NCI-H146 treated with DMSO at 0.1 percent for 48 hours (cell line): ENCODE measurements around the gene POMT2.
"Not testable (repeated sequence)": the region's sequence is repeated elsewhere in the genome, so short reads cannot be mapped to it uniquely, and the experiment has no call there.

ENCODE experiments used
- DNase-seq: peaks from one replicate; lab custom pipeline; 2025; ENCODE audit not compliant: unreplicated experiment; lab: John Stamatoyannopoulos, UW

The POMT2 gene

DNA sequence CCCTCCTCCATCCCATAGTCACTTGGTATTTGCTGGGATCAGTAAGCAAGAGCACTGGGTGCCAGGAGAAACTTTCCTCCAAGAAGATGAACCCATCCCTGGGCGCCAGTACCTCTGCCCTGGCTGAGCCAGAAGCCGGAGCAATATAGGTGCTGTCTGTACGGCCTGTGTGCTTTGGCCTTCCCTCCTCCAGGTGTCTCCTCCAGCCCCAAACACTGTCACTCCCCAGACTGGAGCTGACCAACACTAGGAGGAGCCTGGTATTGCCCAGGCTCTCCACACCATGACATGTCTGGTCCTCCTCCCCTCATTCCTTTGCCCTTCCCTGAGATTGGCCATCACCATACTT lies 5.0 kb upstream of the POMT2 start:
- no peak for DNase-seq

DNA sequence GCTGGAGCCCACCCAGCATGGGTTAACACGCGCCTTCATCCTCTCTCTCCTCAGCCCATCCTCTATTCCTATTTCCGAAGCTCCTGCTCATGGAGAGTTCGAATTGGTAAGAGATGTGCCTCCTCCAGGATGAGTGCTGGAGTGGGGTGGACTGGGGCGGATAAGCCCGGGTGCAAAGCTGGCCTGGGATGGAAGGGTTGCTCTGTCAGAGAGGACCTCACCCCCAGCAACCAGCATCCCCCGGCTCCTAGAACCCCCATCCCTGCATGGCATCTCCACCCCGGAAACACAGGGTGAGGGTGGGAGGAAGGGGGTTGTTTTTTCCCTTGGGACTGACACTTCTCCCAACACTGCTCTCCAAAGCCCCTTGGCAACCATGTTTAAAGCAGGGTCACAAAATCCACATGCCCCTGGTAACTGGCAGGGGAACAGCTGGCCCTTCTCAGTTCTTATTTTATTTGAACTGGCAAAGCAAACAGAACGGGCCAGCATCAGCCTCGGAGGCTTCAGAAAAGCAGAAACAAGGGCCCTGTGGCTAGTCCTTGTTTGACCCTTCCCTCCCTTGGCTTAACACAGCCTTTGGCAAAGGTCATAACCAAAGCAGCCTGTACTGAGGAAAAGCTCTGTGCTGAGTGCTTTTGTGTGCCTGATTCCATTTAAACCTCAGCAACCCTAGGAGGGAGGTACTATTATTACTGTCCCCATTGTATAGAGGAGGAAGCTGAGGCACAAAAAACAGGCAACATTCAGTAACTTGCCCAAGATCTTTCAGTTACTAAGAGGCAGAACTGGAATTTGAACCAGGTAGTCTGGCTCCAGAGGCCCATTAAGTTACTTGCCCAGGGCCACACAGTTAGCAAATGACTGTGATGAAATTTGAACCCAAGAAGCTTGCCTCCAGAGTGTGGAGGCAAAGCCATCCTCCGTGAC lies 4.4 kb upstream of the POMT2 start:
- DNase-seq, result no peak

DNA sequence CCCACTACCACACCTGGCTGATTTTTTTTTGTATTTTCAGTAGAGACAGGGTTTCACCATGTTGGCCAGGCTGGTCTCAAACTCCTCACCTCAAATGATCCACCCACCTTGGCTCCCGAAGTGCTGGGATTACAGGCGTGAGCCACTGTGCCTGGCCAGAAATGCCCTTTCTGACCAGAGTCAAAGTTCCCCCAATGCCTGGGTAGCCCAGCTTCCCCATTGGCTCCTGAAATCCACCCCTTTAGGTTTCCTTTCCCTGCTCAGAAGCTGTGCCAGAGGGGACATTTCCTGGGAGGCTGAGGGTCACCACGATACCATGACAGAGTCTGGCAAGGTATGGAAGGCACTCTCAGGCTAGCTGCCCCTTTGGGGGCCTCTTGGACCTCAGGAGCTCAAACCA lies 3.6 kb upstream of the POMT2 start:
- DNase-seq, result no peak

DNA sequence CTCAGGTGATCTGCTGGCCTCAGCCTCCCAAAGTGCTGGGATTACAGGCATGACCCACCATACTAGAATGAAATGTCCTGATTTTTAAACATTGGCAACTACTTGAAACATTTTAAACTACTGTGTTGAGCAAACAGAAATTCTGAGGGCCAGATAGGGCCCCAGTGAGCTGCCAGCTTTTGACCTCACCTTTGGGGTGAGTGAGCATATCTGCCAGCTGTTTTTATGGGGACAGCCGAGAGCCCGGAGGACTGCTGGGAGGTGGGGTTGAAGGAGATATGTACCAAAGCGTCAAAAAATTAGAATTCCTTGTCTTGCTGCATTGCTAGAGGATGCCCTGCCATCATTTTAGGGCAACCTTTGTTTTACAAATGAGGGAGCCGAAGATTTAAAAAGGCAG lies 2.9 kb upstream of the POMT2 start:
- DNase-seq, result no peak

DNA sequence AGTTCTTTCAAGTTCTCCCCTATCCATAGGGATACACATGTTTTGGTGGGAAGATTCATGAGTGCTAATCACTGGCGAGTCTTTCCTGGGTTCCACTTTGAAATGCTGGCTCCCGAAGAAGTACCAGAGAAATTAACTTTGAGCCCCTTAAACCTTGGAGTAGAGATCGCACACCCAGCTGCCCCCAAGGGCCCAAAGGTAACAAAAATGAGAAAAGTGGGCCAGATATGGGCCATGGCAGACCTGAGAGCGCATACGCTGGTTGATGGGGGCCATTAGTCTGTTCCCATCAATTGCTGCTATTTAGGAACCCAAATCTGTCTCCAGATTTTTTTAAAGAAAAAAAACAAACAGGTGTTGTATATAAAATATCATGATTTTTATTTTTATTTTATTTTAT lies 2.3 kb upstream of the POMT2 start:
- DNase-seq, result no peak

DNA sequence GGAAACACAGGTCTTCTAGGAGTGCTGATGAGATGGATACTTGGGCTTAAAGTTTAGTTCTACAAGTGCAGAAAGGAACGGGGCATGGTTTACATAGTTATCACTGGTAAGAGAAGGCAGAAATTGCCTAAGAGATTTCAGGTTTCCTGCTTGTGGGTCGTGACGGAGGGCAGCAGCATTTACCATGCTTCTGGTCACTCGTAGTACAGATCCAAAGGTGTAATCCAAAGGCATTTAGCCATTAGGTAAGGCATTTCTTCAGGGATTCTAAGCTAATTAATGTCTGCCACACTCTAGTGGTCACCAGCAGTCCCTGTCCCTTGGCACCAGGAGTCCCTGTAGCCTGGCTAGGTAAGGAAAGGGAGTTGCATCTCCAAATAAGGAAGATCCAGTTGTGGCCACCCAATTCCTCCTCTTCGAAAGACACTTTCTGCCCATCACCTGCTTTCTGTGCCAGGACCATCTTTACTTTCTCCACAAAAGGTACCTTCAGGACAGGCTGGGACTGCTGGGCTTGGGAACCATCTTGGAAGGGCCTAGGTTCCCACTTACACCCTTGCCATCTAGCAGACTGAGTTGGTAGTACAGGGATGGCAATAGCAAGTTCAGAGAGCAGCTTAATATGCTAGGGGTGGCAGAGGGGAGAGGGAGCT lies 1.7 kb upstream of the POMT2 start:
- no peak for DNase-seq

DNA sequence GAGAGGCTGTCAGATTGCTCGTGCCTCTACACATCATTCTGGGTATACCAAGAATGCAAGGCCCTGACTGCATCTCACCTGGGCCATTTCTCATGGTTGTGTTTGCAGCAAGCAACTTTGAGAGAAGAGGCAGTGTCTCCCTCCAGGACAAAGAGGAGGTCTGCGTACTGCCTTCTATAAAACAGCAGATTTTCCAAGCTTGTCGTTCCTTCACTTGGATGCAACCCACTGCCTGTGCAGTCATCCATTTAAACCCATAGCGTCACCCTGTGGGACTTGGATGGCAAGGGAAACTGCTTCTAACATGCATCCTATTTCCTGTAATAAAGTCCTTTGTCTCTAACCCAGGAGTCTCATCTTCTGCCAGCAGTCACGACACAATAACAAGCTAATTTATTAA lies 1.3 kb downstream of the POMT2 start:
- DNase-seq, result no peak

DNA sequence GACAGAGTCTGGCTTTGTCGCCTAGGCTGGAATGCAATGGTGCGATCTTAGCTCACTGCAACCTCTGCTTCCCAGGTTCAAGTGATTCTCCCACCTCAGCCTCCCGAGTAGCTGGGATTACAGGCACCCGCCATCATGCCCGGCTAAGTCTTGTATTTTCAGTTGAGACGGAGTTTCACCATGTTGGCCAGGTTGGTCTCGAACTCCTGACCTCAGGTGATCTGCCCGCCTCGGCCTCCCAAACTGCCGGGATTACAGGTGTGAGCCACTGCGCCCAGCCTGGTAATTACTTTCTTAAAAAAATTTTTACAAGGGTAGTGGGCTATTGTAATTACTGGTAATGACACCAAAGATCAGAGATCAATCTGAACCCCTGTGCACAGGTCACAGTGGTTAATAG lies 1.9 kb downstream of the POMT2 start:
- DNase-seq, result not testable (repeated sequence)

DNA sequence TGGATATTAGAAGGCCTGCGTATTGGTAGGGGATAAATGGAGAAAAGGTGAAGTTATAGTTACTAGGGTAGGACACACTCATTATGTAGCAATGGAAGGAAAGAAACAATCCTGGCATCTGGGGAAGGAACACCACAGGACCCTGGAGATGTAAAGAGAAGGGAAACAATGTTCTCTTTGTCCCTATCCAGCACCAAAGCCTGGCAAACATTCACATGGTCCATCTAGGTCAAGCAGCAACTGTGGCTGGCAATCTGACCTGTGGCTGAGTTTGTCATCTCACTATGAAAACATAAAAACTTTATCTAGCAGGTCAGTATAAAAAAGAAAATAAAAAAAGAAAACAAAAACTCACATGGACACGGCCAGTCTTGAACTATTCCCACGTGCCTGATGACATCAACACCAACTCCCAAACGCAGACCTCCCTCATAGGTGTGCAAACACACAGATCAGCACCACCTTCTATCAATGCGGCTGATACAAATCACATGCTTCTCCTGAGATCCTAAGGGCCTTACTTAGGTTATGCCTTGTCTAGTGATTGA lies 2.6 kb downstream of the POMT2 start:
- DNase-seq, result no peak

DNA sequence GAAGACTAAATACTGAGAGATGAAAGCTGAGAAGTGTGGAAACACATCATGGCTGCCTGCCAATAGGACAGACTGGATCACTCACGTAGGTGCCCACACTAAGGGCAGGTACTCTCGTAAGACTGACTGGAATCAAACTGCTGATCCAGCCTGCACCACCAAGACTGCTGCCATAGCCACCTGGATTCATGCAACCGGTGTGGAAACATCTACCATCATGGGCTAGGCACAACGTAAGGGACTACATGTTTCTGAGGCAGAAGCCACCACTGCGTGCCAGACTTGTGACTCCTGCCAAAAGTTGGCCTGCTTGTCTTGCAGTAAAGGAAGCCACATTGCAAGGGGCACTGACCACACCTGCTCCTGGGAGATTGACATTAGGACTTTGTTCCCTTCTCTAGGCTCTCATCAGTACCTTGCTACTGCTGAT lies 3.8 kb downstream of the POMT2 start:
- DNase-seq, result no peak

DNA sequence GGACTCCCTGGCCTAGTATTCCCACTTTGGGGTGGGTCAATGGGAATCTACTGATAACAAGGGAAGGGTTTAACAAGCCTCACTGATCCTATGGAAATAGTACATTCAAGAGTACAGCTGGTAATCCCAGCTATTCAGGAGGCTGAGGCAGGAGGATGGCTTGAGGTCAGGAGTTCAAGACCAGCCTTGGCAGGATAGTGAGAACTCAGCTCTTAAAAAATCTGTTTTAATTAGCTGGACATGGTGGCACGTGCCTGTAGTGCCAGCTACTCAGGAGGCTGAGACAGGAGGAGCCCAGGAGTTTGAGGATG lies 4.5 kb downstream of the POMT2 start:
- DNase-seq, result no peak

DNA sequence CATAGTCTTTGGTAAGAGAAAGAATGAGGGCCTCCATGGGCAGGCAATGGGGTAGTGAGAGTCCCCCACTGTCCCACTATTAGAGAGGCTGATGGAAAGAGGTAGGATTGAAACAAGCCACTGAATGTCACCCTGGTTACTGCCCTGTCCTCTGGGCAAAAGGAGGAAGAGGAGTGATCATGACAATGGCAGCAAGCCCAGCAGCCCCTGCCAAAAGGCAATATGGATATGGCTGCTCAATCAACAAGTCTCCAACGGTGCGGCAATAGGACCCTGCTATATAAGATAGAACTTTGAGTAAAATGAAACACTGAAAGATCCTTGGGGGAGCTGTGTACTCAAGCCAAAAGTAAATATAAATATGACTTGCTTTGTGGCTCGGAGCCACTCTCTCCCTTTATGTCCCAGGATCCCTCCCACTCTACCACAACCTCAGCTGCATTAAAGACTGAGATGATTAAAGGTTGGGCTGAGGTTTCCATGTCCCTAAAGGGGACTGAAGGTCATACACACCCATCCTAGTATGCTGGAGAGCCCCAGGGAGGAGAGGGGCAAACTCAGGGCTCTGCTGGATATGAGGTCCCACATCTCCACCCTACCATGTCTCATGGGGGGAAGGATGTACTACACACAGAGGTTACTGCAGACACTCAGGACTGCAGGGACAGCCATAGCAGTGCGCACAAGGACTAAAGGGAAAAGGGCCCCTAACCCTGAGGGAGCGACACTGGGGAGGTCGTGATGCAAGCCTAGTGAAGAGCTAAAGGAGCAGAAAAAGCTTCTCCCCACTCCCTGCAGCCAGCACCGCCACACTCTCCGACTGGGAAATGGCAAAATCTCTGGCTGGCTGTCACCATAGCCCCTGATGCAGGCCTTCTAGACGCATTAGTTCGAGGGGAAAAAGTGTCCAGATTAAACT lies 5.9 kb downstream of the POMT2 start:
- no peak for DNase-seq

DNA sequence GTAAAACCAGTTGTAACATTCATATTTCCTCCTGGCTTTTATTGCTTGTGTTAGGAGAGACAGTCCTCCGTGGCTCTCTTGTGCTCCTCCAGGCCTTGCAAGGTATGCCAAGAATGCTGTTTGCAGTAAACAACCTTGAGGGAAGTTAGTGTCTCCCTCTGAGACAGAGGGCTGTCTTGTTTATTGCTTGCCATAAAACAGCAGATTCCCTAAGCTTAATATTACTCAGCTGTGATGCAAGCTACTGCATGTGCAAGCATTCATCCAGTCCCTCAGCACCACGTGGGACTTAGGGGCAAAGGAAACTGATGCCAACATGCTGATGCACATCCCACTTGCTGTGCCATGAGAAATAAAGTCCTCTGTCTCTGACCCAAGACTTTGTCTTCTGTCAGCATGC lies 6.6 kb downstream of the POMT2 start:
- DNase-seq, result no peak

DNA sequence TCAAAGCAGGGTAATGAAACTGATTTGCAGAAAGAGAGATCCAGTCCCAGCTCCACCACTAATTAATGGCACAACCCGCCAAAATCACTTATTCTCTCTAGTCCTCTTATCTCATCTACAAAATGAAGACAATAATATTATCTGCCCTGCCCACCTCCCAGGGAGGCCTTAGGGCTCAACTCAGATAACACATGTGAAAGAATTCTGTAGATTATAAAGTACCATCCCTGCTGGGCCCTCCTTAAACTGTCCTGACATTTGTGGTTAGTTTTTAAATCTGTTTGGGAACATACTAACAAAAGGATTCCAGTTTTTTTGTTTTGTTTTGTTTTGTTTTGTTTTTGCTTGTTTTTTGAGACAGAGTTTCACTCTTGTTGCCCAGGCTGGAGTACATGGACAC lies 7.3 kb downstream of the POMT2 start:
- no peak for DNase-seq

DNA sequence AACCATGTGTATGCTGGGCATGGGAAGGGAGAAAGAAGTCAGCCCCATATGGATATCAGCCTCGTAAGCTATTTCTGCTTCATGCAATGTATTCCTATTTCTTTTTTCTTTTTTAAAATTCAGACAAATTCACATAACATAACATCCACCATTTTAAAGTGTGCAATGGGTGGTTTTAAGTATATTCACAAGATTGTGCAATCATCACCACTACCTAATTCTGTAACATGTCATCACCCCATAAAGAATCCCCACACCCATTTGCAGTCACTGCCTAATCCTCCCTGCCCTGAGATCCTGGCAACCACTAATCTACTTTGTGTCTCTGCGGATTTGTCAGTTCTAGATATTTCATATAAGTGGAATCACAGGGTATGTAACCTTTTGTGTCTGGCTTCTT lies 9.5 kb downstream of the POMT2 start:
- DNase-seq, result no peak

DNA sequence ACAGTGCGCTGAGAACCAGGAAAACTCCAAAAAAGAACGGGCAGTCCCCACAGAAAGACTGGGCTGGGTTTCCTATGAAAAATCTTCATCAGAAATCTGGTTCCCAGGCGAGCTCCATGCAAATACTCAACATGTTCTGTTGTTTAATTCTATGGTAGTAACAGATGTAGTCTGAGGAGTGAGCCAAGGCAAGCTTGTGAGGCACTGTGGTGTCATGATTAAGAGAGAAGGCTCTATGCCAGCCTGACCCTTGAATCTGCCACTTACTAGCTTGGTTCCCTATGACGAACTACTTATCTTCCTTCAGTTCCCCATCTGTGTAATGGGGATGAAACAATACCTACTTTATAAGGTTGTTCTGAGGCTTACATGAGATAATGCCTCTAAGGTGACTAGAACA lies 10.7 kb downstream of the POMT2 start:
- DNase-seq, result no peak

DNA sequence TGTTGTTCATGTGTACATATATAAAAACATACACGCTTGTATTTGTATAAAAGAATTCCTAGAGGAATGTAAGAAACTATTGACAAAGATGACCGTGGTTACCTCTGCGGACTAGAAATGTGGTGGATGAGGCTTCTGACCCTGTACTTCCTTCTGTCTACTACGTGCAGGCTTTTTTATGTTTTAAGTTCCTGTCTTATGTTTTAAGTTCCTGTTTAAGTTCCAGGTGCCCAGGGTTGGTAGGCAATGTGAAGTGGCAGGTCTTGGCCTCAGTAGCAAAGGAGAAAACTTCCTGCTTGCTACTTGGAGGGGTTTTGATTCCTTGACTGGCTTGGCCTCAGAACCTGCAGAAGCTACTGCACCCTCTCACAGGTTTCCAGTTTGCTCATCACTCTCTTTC lies 11.6 kb downstream of the POMT2 start:
- DNase-seq, result no peak

DNA sequence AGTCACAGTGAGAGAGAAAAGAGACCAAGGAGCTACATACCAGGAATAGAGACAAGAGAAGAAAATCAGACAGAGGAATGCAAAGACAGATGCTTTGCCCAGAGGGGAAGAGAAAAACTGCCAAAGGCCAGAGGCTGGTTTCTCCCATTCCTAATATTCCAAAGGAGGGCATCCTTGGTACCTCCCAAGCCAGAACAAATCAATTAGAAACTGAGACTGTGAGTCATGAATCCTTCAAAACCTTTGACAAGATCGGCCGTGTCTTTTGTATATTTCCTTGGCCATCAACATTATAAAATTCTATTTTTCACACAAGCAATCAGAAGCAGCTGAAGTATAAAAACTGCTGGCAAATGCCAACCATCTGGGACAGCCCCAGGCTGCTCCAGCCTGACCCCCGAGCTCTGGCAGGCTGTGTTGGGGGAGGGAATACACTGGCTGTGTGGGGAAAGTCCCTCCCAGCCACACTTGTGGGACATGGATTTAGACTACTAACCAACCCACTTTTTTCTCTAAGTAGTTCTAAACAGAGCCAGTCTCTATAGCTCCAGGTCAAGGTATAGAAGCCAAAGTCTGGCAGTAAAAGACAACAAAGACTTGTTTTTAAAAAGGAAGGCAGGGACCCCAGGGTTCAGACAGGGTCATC lies 13.7 kb downstream of the POMT2 start:
- no peak for DNase-seq

DNA sequence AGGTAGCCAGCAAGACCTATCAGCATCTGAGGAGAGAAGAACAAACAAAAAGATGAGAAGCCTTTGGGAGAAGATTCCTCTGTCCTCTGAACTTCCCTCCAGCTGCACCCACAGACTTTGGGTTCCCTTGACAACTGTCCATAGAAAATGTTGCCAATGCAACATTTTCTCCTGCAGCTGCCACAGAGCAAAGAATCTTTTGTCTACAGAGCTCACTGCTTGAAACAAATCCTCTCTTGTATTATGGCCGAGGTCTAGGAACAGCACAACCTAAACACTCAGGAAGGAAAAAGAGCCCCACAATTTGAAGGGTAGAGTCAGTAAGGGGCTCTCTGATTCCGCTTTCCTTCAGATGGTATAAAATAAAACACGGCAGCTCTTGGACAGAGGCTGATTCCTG lies 14.3 kb downstream of the POMT2 start:
- no peak for DNase-seq

DNA sequence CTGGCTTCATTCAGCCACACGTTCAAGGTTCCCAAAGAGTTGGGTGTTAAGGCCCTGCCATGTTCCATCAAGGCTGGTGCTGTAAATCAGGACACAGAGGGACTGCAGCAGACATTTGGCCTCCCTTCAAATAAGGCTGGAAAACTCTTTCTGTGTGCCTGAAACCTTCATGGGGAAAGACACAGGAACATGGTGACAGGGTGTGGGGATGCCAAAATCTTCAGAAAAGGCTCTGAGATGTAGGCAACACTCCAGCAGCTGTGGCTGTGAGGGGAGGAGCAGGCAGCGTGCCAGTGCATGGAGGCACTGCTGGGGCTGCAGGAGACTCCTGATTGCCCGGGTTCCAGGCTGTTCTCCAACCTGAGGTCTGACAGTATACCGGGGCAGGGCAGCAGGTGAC lies 15.0 kb downstream of the POMT2 start:
- DNase-seq, result no peak
